Ishikawa (cell line): ENCODE measurements around the gene ANKRD40CL.

ENCODE experiments used
- CEBPB ChIP-seq: IDR thresholded peaks from 2 replicates; pipeline ENCODE4 v1.6.1; 2012
- CREB1 ChIP-seq: IDR thresholded peaks from 2 replicates; pipeline ENCODE4 v1.6.1; 2012; ENCODE audit warnings: low read depth
- EGR1 ChIP-seq: IDR thresholded peaks from 2 replicates; pipeline ENCODE4 v1.6.1; 2012
- EP300 ChIP-seq: IDR thresholded peaks from 2 replicates; pipeline ENCODE4 v1.6.1; 2012; ENCODE audit warnings: borderline replicate concordance
- FOXM1 ChIP-seq: IDR thresholded peaks from 2 replicates; pipeline ENCODE4 v1.6.1; 2012; ENCODE audit warnings: low read depth, borderline replicate concordance
- MAX ChIP-seq: IDR thresholded peaks from 2 replicates; pipeline ENCODE4 v1.6.1; 2012
- NFIC ChIP-seq: IDR thresholded peaks from 2 replicates; pipeline ENCODE4 v1.6.1; 2012
- RAD21 ChIP-seq: IDR thresholded peaks from 2 replicates; pipeline ENCODE4 v1.6.1; 2012; ENCODE audit warnings: low read depth
- TAF1 ChIP-seq: IDR thresholded peaks from 2 replicates; pipeline ENCODE4 v1.6.1; 2012; ENCODE audit warnings: low read depth, mild to moderate bottlenecking
- TCF12 ChIP-seq: IDR thresholded peaks from 2 replicates; pipeline ENCODE4 v1.6.1; 2012; ENCODE audit warnings: low read depth
- TEAD4 ChIP-seq: IDR thresholded peaks from 2 replicates; pipeline ENCODE4 v1.6.1; 2012
- YY1 ChIP-seq: IDR thresholded peaks from 2 replicates; pipeline ENCODE4 v1.6.1; 2012; ENCODE audit warnings: low read depth
- ZBTB7A ChIP-seq: IDR thresholded peaks from 2 replicates; pipeline ENCODE4 v1.6.1; 2012; ENCODE audit warnings: low read depth
- TF ChIP-seq, protein P1 (sequence below): IDR thresholded peaks from 2 replicates; pipeline ENCODE4 v1.6.1; 2012; ENCODE audit warnings: low read depth, mild to moderate bottlenecking
- TF ChIP-seq, protein P2 (sequence below): IDR thresholded peaks from 2 replicates; pipeline ENCODE4 v1.6.1; 2012

Gene ANKRD40CL, protein sequence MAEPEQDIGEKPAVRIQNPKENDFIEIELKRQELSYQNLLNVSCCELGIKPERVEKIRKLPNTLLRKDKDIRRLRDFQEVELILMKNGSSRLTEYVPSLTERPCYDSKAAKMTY

DNA sequence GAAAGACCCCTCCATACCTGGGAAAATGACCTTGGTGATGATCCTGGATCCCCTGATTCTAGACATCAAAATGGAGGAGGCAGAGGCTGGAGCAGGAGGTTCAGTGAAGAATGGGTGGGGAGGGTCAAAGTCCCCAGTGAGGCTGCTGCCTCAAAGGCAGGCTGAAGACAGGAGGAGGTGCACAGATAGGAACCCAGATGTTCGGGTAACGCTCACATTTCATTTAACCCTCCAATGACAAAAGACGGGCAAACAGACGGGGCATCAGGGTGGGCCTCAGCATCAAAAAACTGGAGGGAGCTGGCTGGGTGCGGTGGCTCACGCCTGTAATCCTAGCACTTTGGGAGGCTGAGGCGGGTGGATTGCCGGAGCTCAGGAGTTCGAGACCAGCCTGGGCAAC lies at the start of gene ANKRD40CL:
Gene ANKRD40CL, minus strand, starts transcription at position 73 of the 400 bp plus-strand sequence. CDS start 605 bp downstream, outside the sequence.
- TF ChIP-seq EGR1 = no peak
- TF ChIP-seq CREB1 = no peak
- TF ChIP-seq MAX = no peak
- TF ChIP-seq, protein P1, sequence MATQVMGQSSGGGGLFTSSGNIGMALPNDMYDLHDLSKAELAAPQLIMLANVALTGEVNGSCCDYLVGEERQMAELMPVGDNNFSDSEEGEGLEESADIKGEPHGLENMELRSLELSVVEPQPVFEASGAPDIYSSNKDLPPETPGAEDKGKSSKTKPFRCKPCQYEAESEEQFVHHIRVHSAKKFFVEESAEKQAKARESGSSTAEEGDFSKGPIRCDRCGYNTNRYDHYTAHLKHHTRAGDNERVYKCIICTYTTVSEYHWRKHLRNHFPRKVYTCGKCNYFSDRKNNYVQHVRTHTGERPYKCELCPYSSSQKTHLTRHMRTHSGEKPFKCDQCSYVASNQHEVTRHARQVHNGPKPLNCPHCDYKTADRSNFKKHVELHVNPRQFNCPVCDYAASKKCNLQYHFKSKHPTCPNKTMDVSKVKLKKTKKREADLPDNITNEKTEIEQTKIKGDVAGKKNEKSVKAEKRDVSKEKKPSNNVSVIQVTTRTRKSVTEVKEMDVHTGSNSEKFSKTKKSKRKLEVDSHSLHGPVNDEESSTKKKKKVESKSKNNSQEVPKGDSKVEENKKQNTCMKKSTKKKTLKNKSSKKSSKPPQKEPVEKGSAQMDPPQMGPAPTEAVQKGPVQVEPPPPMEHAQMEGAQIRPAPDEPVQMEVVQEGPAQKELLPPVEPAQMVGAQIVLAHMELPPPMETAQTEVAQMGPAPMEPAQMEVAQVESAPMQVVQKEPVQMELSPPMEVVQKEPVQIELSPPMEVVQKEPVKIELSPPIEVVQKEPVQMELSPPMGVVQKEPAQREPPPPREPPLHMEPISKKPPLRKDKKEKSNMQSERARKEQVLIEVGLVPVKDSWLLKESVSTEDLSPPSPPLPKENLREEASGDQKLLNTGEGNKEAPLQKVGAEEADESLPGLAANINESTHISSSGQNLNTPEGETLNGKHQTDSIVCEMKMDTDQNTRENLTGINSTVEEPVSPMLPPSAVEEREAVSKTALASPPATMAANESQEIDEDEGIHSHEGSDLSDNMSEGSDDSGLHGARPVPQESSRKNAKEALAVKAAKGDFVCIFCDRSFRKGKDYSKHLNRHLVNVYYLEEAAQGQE = no peak
- TF ChIP-seq RAD21 = no peak
- TF ChIP-seq EP300 = no peak
- TF ChIP-seq TEAD4 = no peak
- TF ChIP-seq ZBTB7A = no peak
- TF ChIP-seq, protein P2, sequence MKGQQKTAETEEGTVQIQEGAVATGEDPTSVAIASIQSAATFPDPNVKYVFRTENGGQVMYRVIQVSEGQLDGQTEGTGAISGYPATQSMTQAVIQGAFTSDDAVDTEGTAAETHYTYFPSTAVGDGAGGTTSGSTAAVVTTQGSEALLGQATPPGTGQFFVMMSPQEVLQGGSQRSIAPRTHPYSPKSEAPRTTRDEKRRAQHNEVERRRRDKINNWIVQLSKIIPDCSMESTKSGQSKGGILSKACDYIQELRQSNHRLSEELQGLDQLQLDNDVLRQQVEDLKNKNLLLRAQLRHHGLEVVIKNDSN = no peak
- TF ChIP-seq TCF12 = no peak
- TF ChIP-seq CEBPB = no peak
- no peak for TF ChIP-seq YY1
- TF ChIP-seq NFIC = no peak

GRCh38 chr17:50816271-50816670 lies 49.0 kb upstream of the ANKRD40CL start:
- TF ChIP-seq TCF12 = no peak
- TF ChIP-seq, protein P2 = no peak
- no peak for TF ChIP-seq TEAD4
- no peak for TF ChIP-seq RAD21

DNA sequence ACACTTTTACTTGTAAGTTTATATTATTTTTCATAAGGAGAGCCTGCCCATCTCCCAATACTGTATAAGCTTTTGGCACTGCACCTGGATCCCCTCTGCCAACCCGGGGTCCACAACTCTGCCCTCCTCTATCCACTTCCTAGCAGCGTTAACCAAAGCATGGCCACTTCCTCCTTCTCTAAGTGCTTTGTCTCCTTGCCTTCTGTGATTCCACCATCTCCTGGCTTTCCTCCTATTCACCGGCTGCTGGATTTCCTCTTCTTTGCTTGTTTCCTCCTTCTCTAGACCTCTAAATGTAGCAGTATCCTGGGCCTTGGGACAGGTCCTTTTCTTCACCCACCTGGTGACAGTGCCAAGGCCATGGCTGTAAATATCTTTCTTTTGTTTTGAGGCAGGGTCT lies 48.1 kb upstream of the ANKRD40CL start:
- TF ChIP-seq TEAD4 (no peak), TAF1 (no peak), MAX (no peak), CREB1 (no peak), EP300 (no peak), YY1 (no peak), RAD21 (no peak), TCF12 (no peak), NFIC (no peak), ZBTB7A (no peak), EGR1 (no peak), CEBPB (no peak), FOXM1 (no peak)
- TF ChIP-seq, protein P1 = no peak
- TF ChIP-seq, protein P2 = no peak

DNA sequence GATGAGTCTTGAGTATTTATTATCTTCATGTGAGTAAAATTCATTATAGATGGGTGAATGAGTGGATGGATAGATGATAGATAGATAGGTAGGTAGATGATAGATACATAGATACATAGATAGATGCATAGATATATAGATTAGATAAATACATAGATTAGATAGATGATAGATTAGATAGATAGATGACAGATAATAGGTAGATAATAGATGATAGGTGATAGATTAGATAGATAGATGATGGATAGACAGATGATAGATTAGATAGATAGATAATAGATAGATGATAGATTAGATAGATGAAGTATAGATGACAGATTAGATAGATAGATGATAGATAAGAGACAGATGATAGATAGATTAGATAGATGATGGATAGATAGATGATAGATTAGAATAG lies 46.3 kb upstream of the ANKRD40CL start:
- TF ChIP-seq, protein P1 = no peak
- TF ChIP-seq, protein P2 = no peak
- TF ChIP-seq TAF1 (no peak), TCF12 (no peak), YY1 (no peak), RAD21 (no peak), NFIC (no peak), TEAD4 (no peak), CEBPB (no peak), CREB1 (no peak), ZBTB7A (no peak), FOXM1 (no peak)
